HEK293T (cell line): ENCODE measurements around the gene RETSAT.
"Not testable (repeated sequence)": the region's sequence is repeated elsewhere in the genome, so short reads cannot be mapped to it uniquely, and the experiment has no call there.

ENCODE experiments used
- CTCF ChIA-PET: fragments of 350-600 bp; formaldehyde crosslinking; extraction: SDS; loops from one replicate; lab custom pipeline; 2021; ENCODE audit warnings: antibody characterized with exemption, inconsistent platforms; lab: Yijun Ruan, JAX
- POLR2A ChIA-PET: fragments of 350-600 bp; formaldehyde crosslinking; extraction: SDS; loops from one replicate; lab custom pipeline; 2020; ENCODE audit warnings: antibody characterized with exemption, inconsistent platforms; lab: Yijun Ruan, JAX
- DNase-seq: peaks from one replicate; pipeline ENCODE4 v3.0.0; 2012; ENCODE audit warnings: mixed read lengths; ENCODE audit errors: extremely low spot score
- ARNT ChIP-seq: fragments of 450-650 bp; IDR thresholded peaks from 2 replicates; pipeline ENCODE4 v1.6.1; 2017; ENCODE audit warnings: mild to moderate bottlenecking
- BHLHE40 ChIP-seq: fragments of 450-650 bp; IDR thresholded peaks from 2 replicates; pipeline ENCODE4 v1.6.1; 2016; ENCODE audit warnings: mild to moderate bottlenecking, moderate library complexity, borderline replicate concordance
- CTBP1 ChIP-seq: fragments of 450-650 bp; IDR thresholded peaks from 2 replicates; pipeline ENCODE4 v1.6.1; 2016; ENCODE audit warnings: borderline replicate concordance
- ELF4 ChIP-seq: fragments of 450-650 bp; IDR thresholded peaks from 2 replicates; pipeline ENCODE4 v1.6.1; 2017; ENCODE audit warnings: antibody characterized with exemption
- FOXA1 ChIP-seq: fragments of 450-650 bp; IDR thresholded peaks from 2 replicates; pipeline ENCODE4 v1.6.1; 2016; ENCODE audit warnings: mild to moderate bottlenecking
- FOXK2 ChIP-seq: fragments of 450-650 bp; IDR thresholded peaks from 2 replicates; pipeline ENCODE4 v1.6.1; 2016; ENCODE audit warnings: mild to moderate bottlenecking
- FOXM1 ChIP-seq: fragments of 450-650 bp; IDR thresholded peaks from 2 replicates; pipeline ENCODE4 v1.6.1; 2017; ENCODE audit warnings: mild to moderate bottlenecking, borderline replicate concordance
- HDGF ChIP-seq: fragments of 450-650 bp; IDR thresholded peaks from 2 replicates; pipeline ENCODE4 v1.6.1; 2017; ENCODE audit warnings: antibody characterized with exemption, borderline replicate concordance
- L3MBTL2 ChIP-seq: fragments of 450-650 bp; conservative IDR thresholded peaks from 2 replicates; pipeline ENCODE4 v1.6.1; 2016; ENCODE audit warnings: mild to moderate bottlenecking
- LEF1 ChIP-seq: fragments of 450-650 bp; IDR thresholded peaks from 2 replicates; pipeline ENCODE4 v1.6.1; 2017; ENCODE audit warnings: mild to moderate bottlenecking, borderline replicate concordance
- NFRKB ChIP-seq: fragments of 450-650 bp; IDR thresholded peaks from 2 replicates; pipeline ENCODE4 v1.6.1; 2016; ENCODE audit warnings: mild to moderate bottlenecking, moderate library complexity
- PKNOX1 ChIP-seq: fragments of 450-650 bp; IDR thresholded peaks from 2 replicates; pipeline ENCODE4 v1.6.1; 2016
- SP1 ChIP-seq: fragments of 450-650 bp; IDR thresholded peaks from 2 replicates; pipeline ENCODE4 v1.6.1; 2017
- SUZ12 ChIP-seq: fragments of 450-650 bp; IDR thresholded peaks from 2 replicates; pipeline ENCODE4 v1.6.1; 2016; ENCODE audit warnings: mild to moderate bottlenecking
- TARDBP ChIP-seq: fragments of 450-650 bp; IDR thresholded peaks from 2 replicates; pipeline ENCODE4 v1.6.1; 2016
- ZNF384 ChIP-seq: fragments of 450-650 bp; IDR thresholded peaks from 2 replicates; pipeline ENCODE4 v1.6.1; 2016

Gene RETSAT

DNA sequence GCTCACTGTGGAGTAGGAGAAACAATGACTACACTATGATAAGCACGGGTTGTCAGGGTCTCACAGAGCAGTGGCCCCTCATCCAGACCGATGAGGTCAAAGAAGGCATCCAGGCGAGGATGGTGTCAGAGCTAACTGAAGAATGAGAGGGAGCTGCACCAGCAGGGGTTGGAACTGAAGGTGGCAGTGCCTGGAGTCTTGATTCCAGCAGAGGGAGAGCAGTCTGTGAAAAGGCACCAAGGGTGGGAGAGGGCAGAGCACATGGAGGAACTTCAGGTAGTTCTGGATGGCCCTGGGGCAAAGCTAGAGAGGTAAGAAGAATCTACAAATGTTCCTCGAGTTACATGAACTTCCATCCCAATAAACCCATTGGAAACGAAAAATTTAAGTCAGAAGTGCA, 12.9 kb upstream of the RETSAT start:
- no peak for TF ChIP-seq SUZ12
- no peak for TF ChIP-seq NFRKB
- no peak for TF ChIP-seq FOXA1
- no peak for TF ChIP-seq FOXM1
- TF ChIP-seq TARDBP = no peak
- no peak for TF ChIP-seq FOXK2
- no peak for TF ChIP-seq LEF1
- no peak for TF ChIP-seq HDGF
- CTCF ChIA-PET = interaction anchor here (0.6 kb wide), 1 partner anchor 47 kb away, joined by 3 read pairs; no protein-coding TSS in a partner anchor
- DNase-seq = no peak
- POLR2A ChIA-PET = interaction anchor here (1.0 to 2.8 kb wide), 2 partner anchors 13 to 39 kb away, joined by 4 to 9 read pairs; partner anchors contain the start of genes ELMOD3, RETSAT and TGOLN2

GRCh38 chr2:85362653-85363387, 8.5 kb upstream of the RETSAT start:
- CTCF ChIA-PET, POLR2A ChIA-PET, DNase-seq: not testable (repeated sequence)

DNA sequence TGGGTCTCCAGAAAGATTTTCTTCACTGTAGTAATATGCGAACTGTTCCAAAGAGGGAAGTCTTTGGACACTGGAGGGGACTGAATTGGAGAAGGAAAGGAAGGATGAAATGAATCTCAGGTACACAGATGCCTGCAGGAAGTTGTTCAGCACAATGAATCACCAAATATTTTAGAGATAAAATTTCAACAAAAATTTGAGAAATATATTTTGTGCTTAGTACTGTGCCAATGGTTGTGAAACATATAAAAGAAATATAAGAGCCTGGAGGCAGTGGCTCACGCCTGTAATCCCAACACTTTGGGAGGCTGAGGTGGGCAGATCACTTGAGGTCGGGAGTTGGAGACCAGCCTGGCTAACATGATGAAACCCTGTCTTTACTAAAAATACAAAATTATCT, 3.4 kb upstream of the RETSAT start:
- ChIA-PET CTCF (no interaction called here), POLR2A (interaction anchor here (1.0 kb wide), 1 partner anchor 62 kb away, joined by 3 read pairs; no protein-coding TSS in a partner anchor)
- TF ChIP-seq FOXK2 (no peak), CTBP1 (no peak), FOXA1 (no peak)
- DNase-seq = no peak

GRCh38 chr2:85356186-85356585, 1.9 kb upstream of the RETSAT start:
- ChIA-PET POLR2A (interaction anchor here (1.0 kb wide), 1 partner anchor 9 kb away, joined by 3 read pairs; no protein-coding TSS in a partner anchor), CTCF (no interaction called here)
- DNase-seq = no peak
- no peak for TF ChIP-seq LEF1
- no peak for TF ChIP-seq ZNF384
- no peak for TF ChIP-seq FOXM1
- TF ChIP-seq SUZ12 = no peak
- no peak for TF ChIP-seq SP1
- no peak for TF ChIP-seq FOXK2
- TF ChIP-seq HDGF = no peak
- no peak for TF ChIP-seq TARDBP
- no peak for TF ChIP-seq PKNOX1
- no peak for TF ChIP-seq FOXA1
- no peak for TF ChIP-seq BHLHE40
- no peak for TF ChIP-seq NFRKB

DNA sequence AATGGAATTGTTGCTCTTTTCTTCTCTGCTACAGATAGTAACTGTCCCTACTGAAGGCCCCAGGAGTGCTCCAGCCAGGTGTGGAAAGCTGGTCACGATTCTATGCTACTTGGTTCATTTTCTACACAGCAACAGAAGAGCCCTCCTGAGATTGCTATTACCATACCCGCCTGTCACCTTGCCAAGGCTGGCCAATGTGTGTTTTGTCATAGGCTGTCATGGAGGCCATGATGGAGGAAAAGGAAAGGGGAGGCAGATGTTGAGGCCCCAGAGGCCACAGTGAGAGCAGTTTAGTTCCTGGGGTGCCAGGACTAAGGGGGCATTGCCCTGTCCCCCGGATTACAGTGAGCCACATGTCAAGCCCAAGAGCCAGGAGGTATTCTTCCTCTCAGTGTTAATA, 1.2 kb upstream of the RETSAT start:
- DNase-seq = no peak
- TF ChIP-seq BHLHE40 = no peak
- CTCF ChIA-PET = interaction anchor here (1.1 to 1.3 kb wide), 2 partner anchors 35 to 55 kb away, joined by 3 read pairs; no protein-coding TSS in a partner anchor
- POLR2A ChIA-PET = interaction anchor here (1.3 to 2.6 kb wide), 6 partner anchors 10 to 64 kb away, joined by 5 to 23 read pairs (median 11); partner anchors contain the start of genes SH2D6 and TGOLN2

DNA sequence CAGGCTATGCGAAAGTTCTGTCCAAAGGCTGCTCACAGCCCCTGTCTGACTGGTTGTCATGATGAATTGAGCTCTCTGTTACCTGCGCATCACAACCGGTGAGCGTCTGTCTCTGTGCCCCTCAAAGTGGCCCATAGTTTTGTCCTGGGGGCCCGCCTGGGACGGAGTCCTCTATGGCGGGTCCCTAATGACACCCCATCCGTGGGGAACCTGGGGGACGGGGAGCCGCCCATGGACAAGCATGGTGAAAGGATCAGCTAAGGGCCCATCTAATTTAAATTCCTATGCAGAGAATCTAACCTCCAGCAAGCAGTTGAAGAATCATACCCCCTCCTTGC, 714 bp upstream of the RETSAT start:
- ChIA-PET POLR2A (interaction anchor here (0.9 to 2.6 kb wide), 14 partner anchors 9 to 64 kb away, joined by 3 to 23 read pairs (median 5); partner anchors contain the start of genes SH2D6 and TGOLN2), CTCF (interaction anchor here (1.1 to 1.3 kb wide), 2 partner anchors 35 to 55 kb away, joined by 3 read pairs; no protein-coding TSS in a partner anchor)
- TF ChIP-seq HDGF (no peak), NFRKB (no peak), L3MBTL2 (no peak), ELF4 (no peak), SP1 (no peak), PKNOX1 (no peak), SUZ12 (no peak), FOXA1 (no peak), CTBP1 (no peak), ZNF384 (no peak), FOXK2 (no peak), TARDBP (no peak), BHLHE40 (no peak), FOXM1 (no peak), ARNT (no peak), LEF1 (no peak)
- DNase-seq = no peak

- CTCF ChIA-PET = interaction anchor here (0.6 kb wide), 1 partner anchor 288 kb away, joined by 3 read pairs; no protein-coding TSS in a partner anchor
- POLR2A ChIA-PET = interaction anchor here (0.6 to 2.6 kb wide), 13 partner anchors 11 to 185 kb away, joined by 3 to 23 read pairs (median 5); partner anchors contain the start of genes MAT2A, SH2D6 and TGOLN2
- no peak for TF ChIP-seq CTBP1
- peak; percentile 31; the same call in 1 of the 2 replicates for TF ChIP-seq L3MBTL2
- peak; percentile 19 for DNase-seq
Observed at GRCh38 chr2:85353876-85354285, 447 bp downstream of the RETSAT start.
